Spleen (tissue), 11 donors: ENCODE results near the gene SHANK1. TPM values are rescaled to one million over a fixed set of nuclear protein-coding genes. Genes with fewer than 3 reads are reported as not detected.
A peak's percentile ranks its signal among the peaks of the same experiment; 100 is the strongest.

ENCODE experiments used
- DNase-seq: peaks from one replicate; pipeline ENCODE4 v3.0.0-alpha.2; 2020
- H3K27ac ChIP-seq, 8 donors: fragments of 200-600 bp; sonication (generic) in 7 of 8; 1 replicate in 4 of 8; 2 replicates in 4 of 8; pipeline versions ENCODE4 v1.5.0 to v1.8.0; 2016 to 2021; ENCODE audit warnings: inconsistent platforms in 4 of 8, mild to moderate bottlenecking in 4 of 8, moderate library complexity in 1 of 8
- H3K27me3 ChIP-seq, 7 donors: fragments of 200-600 bp; sonication (generic) in 6 of 7; replicated peaks in 1 of 7; 1 replicate in 4 of 7; 2 replicates in 3 of 7; pipeline versions ENCODE4 v1.5.0 to v1.8.0; 2016 to 2021; ENCODE audit warnings: inconsistent platforms in 3 of 7, mild to moderate bottlenecking in 1 of 7
- H3K36me3 ChIP-seq, 6 donors: fragments of 200-600 bp; sonication (generic) in 5 of 6; 1 replicate in 4 of 6; 2 replicates in 2 of 6; pipeline versions ENCODE4 v1.5.0 to v1.8.0; 2016 to 2021; ENCODE audit warnings: inconsistent platforms in 2 of 6
- H3K4me1 ChIP-seq, 6 donors: fragments of 200-600 bp; sonication (generic) in 5 of 6; 1 replicate in 3 of 6; 2 replicates in 3 of 6; pipeline versions ENCODE4 v1.5.0 to v1.8.0; 2016 to 2021; ENCODE audit warnings: inconsistent platforms in 3 of 6
- H3K4me3 ChIP-seq, 8 donors: fragments of 200-600 bp; sonication (generic) in 7 of 8; 1 replicate in 4 of 8; 2 replicates in 4 of 8; pipeline versions ENCODE4 v1.5.0 to v1.8.0; 2016 to 2021; ENCODE audit warnings: inconsistent platforms in 4 of 8, mild to moderate bottlenecking in 4 of 8, moderate library complexity in 2 of 8
- H3K9me3 ChIP-seq, 8 donors: fragments of 200-600 bp; sonication (generic) in 7 of 8; 1 replicate in 4 of 8; 2 replicates in 4 of 8; pipeline versions ENCODE4 v1.5.0 to v1.8.0; 2016 to 2021; ENCODE audit warnings: inconsistent platforms in 4 of 8
- POLR2A ChIP-seq, 3 donors: fragments of 450-650 bp; IDR thresholded peaks; one replicate each; pipeline ENCODE4 v1.5.1; 2017; ENCODE audit warnings: antibody characterized with exemption in 3 of 3, mild to moderate bottlenecking in 1 of 3
- POLR2AphosphoS5 ChIP-seq, 3 donors: sonication (generic); formaldehyde crosslinking; IDR thresholded peaks; one replicate each; pipeline ENCODE4 v1.5.1; 2017; ENCODE audit warnings: antibody characterized with exemption in 3 of 3
- WGBS, 5 donors: extraction: QIAGEN DNeasy Blood & Tissue Kit in 3 of 5; methylation state at CpG; one replicate each; pipeline versions ENCODE4 v1.1.5 to v1.1.7; 2013 to 2018; 5-methylcytosine and 5-hydroxymethylcytosine counted together
- intact Hi-C: fragments of 100-400 bp; cut with DNase I; formaldehyde crosslinking; loops from one replicate; pipeline ENCODE4 v1.15.0; 2023; ENCODE audit warnings: low total_unique reads
- polyA plus RNA-seq, 3 donors: library from polyadenylated mRNA; stranded (reverse); fragments of 200-250 nt; gene quantifications; one replicate each; pipeline ENCODE4 v1.2.1, GENCODE V29; 2013
- total RNA-seq, 7 donors: library from RNA; depleted of rRNA in 3 of 7; stranded (reverse); fragments of >200 nt in 3 of 7; fragmentation: NEBNext Ultra II Directional in 4 of 7; extraction: Animal tissue kit (Norgen Biotek cat#: 25700) in 4 of 7; gene quantifications; one replicate each; pipeline versions ENCODE4 v1.1.0 to v1.2.1, GENCODE V29; 2016 to 2021
- TF ChIP-seq, protein P1 (sequence below), 11 experiments: fragments of 200-600 bp in 7 of 11; fragments of 450-650 bp in 4 of 11; sonication (generic) in 4 of 11; IDR thresholded peaks in 8 of 11; conservative IDR thresholded peaks in 3 of 11; 1 replicate in 7 of 11; 2 replicates in 4 of 11; pipeline versions ENCODE4 v1.4.0 to v1.8.0; 2016 to 2021; ENCODE audit warnings: antibody characterized with exemption in 11 of 11, inconsistent platforms in 4 of 11, mild to moderate bottlenecking in 1 of 11
- donor health status: healthy with polysubstance abuse.
- donor health status: DM: no; HTN: no; CAD: no; lungs with moderate emphysema.
- donor health status: DM: no; HTN: no; CAD: no.
- donor health status: Bipolar disorder and iron deficiency.
- donor health status: healthy.
- donor health status: DM: no; HTN: no; CAD: no.
- donor health status: DM: yes; HTN: yes; CAD: no.

Gene SHANK1
- total and polyA plus RNA-seq, 10 donors, result 0.07 to 1.8 (median 0.35) TPM; not detected in 2

DNA sequence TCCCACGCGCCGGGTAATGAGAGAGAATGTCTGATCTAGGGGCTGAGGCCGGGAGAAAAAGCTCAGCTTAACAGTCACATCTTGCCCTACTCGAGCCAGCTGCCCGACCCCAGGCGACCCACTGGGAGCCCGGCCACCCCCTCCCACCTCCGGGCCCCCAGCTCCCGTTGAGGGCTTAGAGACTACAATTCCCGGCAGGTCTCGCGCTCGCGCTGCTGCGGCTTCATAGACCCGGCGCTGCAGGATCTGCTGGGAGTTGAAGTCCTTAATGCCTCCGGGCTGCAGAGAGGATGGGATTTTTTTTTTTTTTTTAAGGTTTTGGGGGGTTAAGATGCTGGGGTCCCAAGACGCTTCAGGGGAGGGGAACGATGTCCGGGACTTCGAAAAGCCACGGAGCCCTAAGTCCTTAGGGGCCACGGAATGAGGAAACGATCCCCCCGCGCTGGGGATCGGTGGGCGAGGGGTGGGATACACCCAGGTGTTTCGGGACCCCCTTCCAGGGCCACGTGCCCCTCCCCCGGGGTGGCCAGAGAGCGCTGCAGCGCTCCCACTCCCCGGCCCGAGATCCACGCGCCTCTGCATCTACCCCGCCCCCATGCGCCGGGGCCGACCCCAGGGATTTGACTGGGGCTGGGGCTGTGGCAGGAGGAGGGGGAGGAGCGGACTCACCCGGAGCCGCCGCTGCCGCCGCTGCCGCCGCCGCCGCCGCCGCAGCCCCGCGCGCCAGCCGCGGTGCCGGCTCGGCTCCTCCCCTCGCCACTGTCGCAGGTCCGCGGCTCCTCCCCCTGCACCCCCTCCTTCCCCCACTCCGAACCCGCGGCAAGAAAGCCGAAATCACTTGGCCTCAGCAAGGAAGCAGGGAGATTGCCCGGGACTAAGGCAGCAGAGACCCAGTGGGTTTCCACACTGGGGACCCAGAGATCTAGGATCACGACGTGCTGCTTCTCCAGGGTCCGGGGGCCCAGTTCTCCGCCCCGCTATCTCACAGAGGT, 80.2 kb downstream of the SHANK1 start, which contains the start of gene SYT3:
Gene SYT3, minus strand, starts transcription at position 761 of the 992 bp plus-strand sequence. CDS start 2,470 bp downstream, outside the sequence.
- TF ChIP-seq, protein P1, sequence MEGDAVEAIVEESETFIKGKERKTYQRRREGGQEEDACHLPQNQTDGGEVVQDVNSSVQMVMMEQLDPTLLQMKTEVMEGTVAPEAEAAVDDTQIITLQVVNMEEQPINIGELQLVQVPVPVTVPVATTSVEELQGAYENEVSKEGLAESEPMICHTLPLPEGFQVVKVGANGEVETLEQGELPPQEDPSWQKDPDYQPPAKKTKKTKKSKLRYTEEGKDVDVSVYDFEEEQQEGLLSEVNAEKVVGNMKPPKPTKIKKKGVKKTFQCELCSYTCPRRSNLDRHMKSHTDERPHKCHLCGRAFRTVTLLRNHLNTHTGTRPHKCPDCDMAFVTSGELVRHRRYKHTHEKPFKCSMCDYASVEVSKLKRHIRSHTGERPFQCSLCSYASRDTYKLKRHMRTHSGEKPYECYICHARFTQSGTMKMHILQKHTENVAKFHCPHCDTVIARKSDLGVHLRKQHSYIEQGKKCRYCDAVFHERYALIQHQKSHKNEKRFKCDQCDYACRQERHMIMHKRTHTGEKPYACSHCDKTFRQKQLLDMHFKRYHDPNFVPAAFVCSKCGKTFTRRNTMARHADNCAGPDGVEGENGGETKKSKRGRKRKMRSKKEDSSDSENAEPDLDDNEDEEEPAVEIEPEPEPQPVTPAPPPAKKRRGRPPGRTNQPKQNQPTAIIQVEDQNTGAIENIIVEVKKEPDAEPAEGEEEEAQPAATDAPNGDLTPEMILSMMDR (IDR thresholded peaks at IDR 0.05 in 8 of 11, conservative IDR thresholded peaks at IDR 0.05 in 3 of 11), result no peak
- TF ChIP-seq POLR2AphosphoS5 (IDR thresholded peaks at IDR 0.05) (no peak), POLR2A (IDR thresholded peaks at IDR 0.05) (no peak)
- H3K4me3 ChIP-seq, result peak within 1 kb of the TSS in 7 of 8 donors; percentile 1 to 67 (median 21)
- DNase-seq, result peak; percentile 79
- no peak within 1 kb of the TSS for H3K27ac ChIP-seq
- H3K9me3 ChIP-seq, result peaks cover 0 to 21% (median 18%) of the 10 kb centered on the region in 8 donors
- peaks cover 0 to 99% (median 45%) of the 10 kb centered on the region in 7 donors for H3K27me3 ChIP-seq
- peaks cover 0 to 12% (median 2%) of the 10 kb centered on the region in 6 donors for H3K4me1 ChIP-seq
- 5 to 8% (median 6%) methylated on average over 30 to 75 of the region's 76 CpGs for WGBS, 5 donors
- H3K36me3 ChIP-seq, result no peaks in the 10 kb centered on the region
- intact Hi-C loops, result no loop called here

DNA sequence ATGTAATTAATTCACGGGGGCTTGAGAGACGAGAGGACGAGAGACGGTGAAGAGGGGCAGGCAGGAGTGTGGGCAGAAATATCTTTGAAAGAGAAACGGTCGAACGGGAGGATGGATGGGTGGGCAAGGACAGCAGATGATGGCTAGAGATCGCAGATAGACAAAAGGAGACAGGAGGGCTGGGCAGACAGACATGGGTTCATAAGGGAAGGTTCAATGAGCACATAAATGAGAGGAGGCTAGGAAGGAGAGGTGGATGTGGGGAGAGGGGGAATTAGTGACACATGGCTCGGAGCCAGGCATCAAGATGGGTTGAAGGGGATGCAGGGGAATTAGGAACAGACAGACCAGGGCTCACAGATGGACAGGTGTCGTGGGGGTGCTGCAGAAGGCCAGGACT, 81.0 kb downstream of the SHANK1 start:
- Histone ChIP-seq H3K27me3 (peaks cover 0 to 96% (median 45%) of the 10 kb centered on the region in 7 donors), H3K36me3 (no peaks in the 10 kb centered on the region), H3K4me3 (no peak overlapping the region), H3K27ac (no peak overlapping the region), H3K9me3 (peaks cover 5 to 30% (median 26%) of the 10 kb centered on the region in 8 donors), H3K4me1 (peaks cover 0 to 12% (median 2%) of the 10 kb centered on the region in 6 donors)
- intact Hi-C loops, result no loop called here
- 44 to 56% (median 47%) methylated on average over 10 of the region's 10 CpGs for WGBS, 5 donors
- TF ChIP-seq POLR2AphosphoS5 (IDR thresholded peaks at IDR 0.05), result no peak
- TF ChIP-seq, protein P1 (IDR thresholded peaks at IDR 0.05 in 8 of 11, conservative IDR thresholded peaks at IDR 0.05 in 3 of 11), result no peak
- TF ChIP-seq POLR2A (IDR thresholded peaks at IDR 0.05), result no peak
- DNase-seq, result no peak

DNA sequence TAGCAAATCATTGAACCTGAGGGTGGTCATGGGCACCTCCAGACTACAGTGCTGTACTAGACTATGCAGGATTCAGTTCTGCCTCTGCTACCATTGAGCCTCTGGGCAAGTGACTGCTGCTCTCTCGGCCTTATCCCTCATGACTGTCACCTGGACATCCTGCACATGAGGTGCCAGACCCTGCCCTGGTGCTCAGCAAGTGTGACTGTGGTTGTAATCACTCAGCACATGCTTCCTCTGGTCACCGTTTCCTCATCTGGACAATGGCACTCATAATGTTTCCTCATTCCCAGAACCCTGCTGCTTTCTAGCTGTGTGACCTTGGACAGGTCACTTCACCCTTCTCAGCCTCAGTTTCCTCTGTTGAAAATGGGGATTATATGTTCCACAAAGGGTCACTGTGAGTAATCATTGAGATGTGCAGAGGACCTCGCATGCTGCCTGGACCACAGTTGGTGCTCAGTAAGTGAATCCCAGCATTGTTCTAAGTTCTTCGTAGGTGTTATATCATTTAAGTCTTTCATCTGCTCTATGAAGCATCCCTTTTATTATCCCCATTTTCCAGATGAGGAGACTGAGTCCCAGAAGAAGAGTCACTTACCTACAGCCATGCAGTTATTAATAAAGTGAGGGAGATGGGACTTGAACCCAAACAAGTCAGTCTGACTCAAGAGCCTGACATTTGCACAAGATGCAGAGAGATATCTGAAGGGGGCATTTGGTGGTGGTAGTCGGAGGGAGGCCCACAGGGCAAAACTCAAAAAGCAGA, 83.1 kb downstream of the SHANK1 start:
- Histone ChIP-seq H3K4me3 (no peak overlapping the region), H3K4me1 (peaks cover 0 to 12% (median 2%) of the 10 kb centered on the region in 6 donors), H3K9me3 (peaks cover 5 to 51% (median 41%) of the 10 kb centered on the region in 8 donors), H3K27me3 (peaks cover 0 to 86% (median 37%) of the 10 kb centered on the region in 7 donors), H3K36me3 (no peaks in the 10 kb centered on the region), H3K27ac (no peak overlapping the region)
- no peak for DNase-seq
- intact Hi-C loops, result no loop called here
- TF ChIP-seq, protein P1 (IDR thresholded peaks at IDR 0.05 in 8 of 11, conservative IDR thresholded peaks at IDR 0.05 in 3 of 11), result no peak
- TF ChIP-seq POLR2AphosphoS5 (IDR thresholded peaks at IDR 0.05) (no peak), POLR2A (IDR thresholded peaks at IDR 0.05) (no peak)
- 59 to 73% (median 65%) methylated on average over 5 of the region's 5 CpGs for WGBS, 5 donors
